GM04503 (cell line): ENCODE data around the gene RNF212B.
A peak's percentile ranks its signal among the peaks of the same experiment; 100 is the strongest.
"Not testable (repeated sequence)": the region's sequence is repeated elsewhere in the genome, so short reads cannot be mapped to it uniquely, and the experiment has no call there.

ENCODE experiments used
- DNase-seq: peaks from one replicate; pipeline ENCODE4 v3.0.0-alpha.2; 2012; ENCODE audit warnings: low read depth

Gene RNF212B

GRCh38 chr14:23243066-23243465, 5.3 kb downstream of the RNF212B start:
- no peak for DNase-seq

- no peak for DNase-seq
These were observed 7.5 kb downstream of the RNF212B start for GRCh38 chr14:23245282-23245681.

GRCh38 chr14:23248601-23249000, 10.9 kb downstream of the RNF212B start:
- peak; percentile 3 for DNase-seq

GRCh38 chr14:23249824-23250223, 12.1 kb downstream of the RNF212B start:
- DNase-seq = no peak

- no peak for DNase-seq
These were observed 14.3 kb downstream of the RNF212B start for GRCh38 chr14:23252006-23252405.

GRCh38 chr14:23252420-23253333, 14.9 kb downstream of the RNF212B start:
- no peak for DNase-seq

GRCh38 chr14:23258256-23258655, 20.5 kb downstream of the RNF212B start:
- no peak for DNase-seq

GRCh38 chr14:23259426-23259825, 21.7 kb downstream of the RNF212B start:
- no peak for DNase-seq

- not testable (repeated sequence) for DNase-seq
These were observed 23.1 kb downstream of the RNF212B start for GRCh38 chr14:23260849-23261248.

- no peak for DNase-seq
These were observed 31.5 kb downstream of the RNF212B start for GRCh38 chr14:23269193-23269592.

- no peak for DNase-seq
These were observed 37.7 kb downstream of the RNF212B start for GRCh38 chr14:23275412-23275811.

- DNase-seq = no peak
These were observed 39.5 kb downstream of the RNF212B start for GRCh38 chr14:23277189-23277588.

GRCh38 chr14:23277928-23278327, 40.2 kb downstream of the RNF212B start:
- not testable (repeated sequence) for DNase-seq

GRCh38 chr14:23281247-23281646, 43.5 kb downstream of the RNF212B start:
- DNase-seq = no peak

GRCh38 chr14:23284654-23285529, 47.2 kb downstream of the RNF212B start:
- no peak for DNase-seq

GRCh38 chr14:23285530-23286019, 47.8 kb downstream of the RNF212B start:
- no peak for DNase-seq

- DNase-seq = peak; percentile 90
These were observed 48.5 kb downstream of the RNF212B start, which contains the start of gene HOMEZ for GRCh38 chr14:23286020-23286901. Gene HOMEZ (minus strand): TSS chr14:23286132. CDS start chr14:23285952, 180 bp downstream.

GRCh38 chr14:23286902-23287479, 49.3 kb downstream of the RNF212B start:
- no peak for DNase-seq

- no peak for DNase-seq
These were observed 57.2 kb downstream of the RNF212B start for GRCh38 chr14:23294734-23295561.
